HepG2 (cell line): Measurements from ENCODE around the gene DRC7. TPM values are rescaled to one million over a fixed set of nuclear protein-coding genes. Genes with fewer than 3 reads are reported as not detected.

Source experiments
- ATAC-seq: fragments of 200-7000 bp; cut with Tn5 transposase; 3 replicates; pipeline ENCODE4 v1.9.1; 2020; ENCODE audit warnings: mild to moderate bottlenecking, moderate library complexity
- BruUV-seq: library from RNA; stranded (reverse); fragments of 400-500 nt; replicated peaks from 2 replicates; lab custom pipeline; 2021; lab: Mats Ljungman, UMichigan
- CTCF ChIA-PET: fragments of 300-600 bp; formaldehyde crosslinking; extraction: SDS; loops from one replicate; lab custom pipeline; 2021; ENCODE audit warnings: low total read pairs, inconsistent platforms, low intra/inter-chr PET ratio; lab: Yijun Ruan, JAX
- POLR2A ChIA-PET: fragments of 350-600 bp; sonication (Branson Sonifier 250); formaldehyde crosslinking; loops from one replicate; lab custom pipeline; 2020; ENCODE audit warnings: antibody characterized with exemption, inconsistent platforms; lab: Yijun Ruan, JAX
- DNase-seq: peaks from one replicate; pipeline ENCODE4 v3.0.0-alpha.2; 2015; ENCODE audit warnings: low spot score
- FAIRE-seq: peaks from 3 replicates; lab custom pipeline; 2011; peaks lifted over from hg19 to GRCh38; lab: Jason Lieb, UNC
- H2AFZ ChIP-seq: one replicate; pipeline ENCODE4 v1.6.1; 2011; ENCODE audit warnings: low read length, inconsistent platforms
- H3K27ac ChIP-seq: fragments of 300-600 bp; 3 replicates; pipeline ENCODE4 v1.8.0; 2011; ENCODE audit warnings: mixed run types, mild to moderate bottlenecking, mixed read lengths, low read length, inconsistent platforms; ENCODE audit not compliant: insufficient read depth; ENCODE audit errors: extremely low read length
- H3K27me3 ChIP-seq, 2 experiments: fragments of 200-600 bp in 1 of 2; 2 replicates in 1 of 2; 3 replicates in 1 of 2; pipeline versions ENCODE4 v1.6.0 to v1.8.0; 2011; ENCODE audit warnings: low read length in 2 of 2, mild to moderate bottlenecking in 2 of 2, moderate library complexity in 2 of 2, inconsistent platforms in 1 of 2; ENCODE audit not compliant: insufficient read depth in 2 of 2, control insufficient read depth in 1 of 2
- H3K36me3 ChIP-seq, 2 experiments: fragments of 200-600 bp in 1 of 2; replicated peaks in 1 of 2; 2 replicates in 1 of 2; 3 replicates in 1 of 2; pipeline versions ENCODE4 v1.5.1 to v1.8.0; 2011; ENCODE audit warnings: low read length in 2 of 2, inconsistent platforms in 1 of 2; ENCODE audit not compliant: insufficient read depth in 2 of 2, control insufficient read depth in 1 of 2
- H3K4me1 ChIP-seq: 2 replicates; pipeline ENCODE4 v1.5.1; 2012; ENCODE audit warnings: low read length, inconsistent platforms; ENCODE audit not compliant: insufficient read depth
- H3K4me2 ChIP-seq: 2 replicates; pipeline ENCODE4 v1.6.0; 2011; ENCODE audit warnings: low read depth, low read length, inconsistent platforms
- H3K4me3 ChIP-seq, 3 experiments: fragments of 200-600 bp in 1 of 3; sonication (generic), shearing (Covaris generic) in 1 of 3; replicated peaks in 1 of 3; 2 replicates each; pipeline ENCODE4 v1.5.1; 2011 to 2016; ENCODE audit warnings: low read length in 3 of 3, inconsistent platforms in 2 of 3, low read depth in 2 of 3, mild to moderate bottlenecking in 2 of 3, control low read depth in 1 of 3, mixed read lengths in 1 of 3; ENCODE audit not compliant: insufficient read depth in 1 of 3
- H3K79me2 ChIP-seq: one replicate; pipeline ENCODE4 v1.6.1; 2011; ENCODE audit warnings: low read length, inconsistent platforms; ENCODE audit not compliant: insufficient read depth
- H3K9ac ChIP-seq: 2 replicates; pipeline ENCODE4 v1.6.0; 2011; ENCODE audit warnings: mild to moderate bottlenecking, low read depth, low read length, inconsistent platforms; ENCODE audit not compliant: insufficient read depth
- H3K9me3 ChIP-seq: 2 replicates; pipeline ENCODE4 v1.5.1; 2012; ENCODE audit warnings: mild to moderate bottlenecking, low read length
- H4K20me1 ChIP-seq: 2 replicates; pipeline ENCODE4 v1.6.0; 2011; ENCODE audit warnings: inconsistent platforms, mild to moderate bottlenecking, low read length, moderate library complexity; ENCODE audit not compliant: insufficient read depth
- CAMTA2 ChIP-seq: sonication (generic); formaldehyde crosslinking; IDR thresholded peaks from 2 replicates; pipeline ENCODE4 v1.4.0; 2020; ENCODE audit warnings: mild to moderate bottlenecking, missing genetic modification reagents, borderline replicate concordance
- KDM2A ChIP-seq: sonication (generic); formaldehyde crosslinking; IDR thresholded peaks from 2 replicates; pipeline ENCODE4 v1.4.0; 2020; ENCODE audit warnings: low read depth, missing genetic modification reagents, borderline replicate concordance
- NR2F1 ChIP-seq, 2 experiments: fragments of 450-650 bp in 1 of 2; formaldehyde crosslinking in 1 of 2; IDR thresholded peaks; 2 replicates each; pipeline versions ENCODE4 v1.5.0 to v1.6.1; 2016 to 2020; ENCODE audit warnings: mild to moderate bottlenecking in 1 of 2, missing compliant biosample characterization in 1 of 2, missing genetic modification reagents in 1 of 2, moderate library complexity in 1 of 2
- SMC3 ChIP-seq: IDR thresholded peaks from 2 replicates; pipeline ENCODE4 v1.6.1; 2011; ENCODE audit warnings: low read length, improper control_type of control experiment
- SP2 ChIP-seq: sonication (generic); formaldehyde crosslinking; IDR thresholded peaks from 2 replicates; pipeline ENCODE4 v1.5.1; 2020; ENCODE audit warnings: mild to moderate bottlenecking, missing genetic modification reagents
- STAG1 ChIP-seq: sonication (generic); formaldehyde crosslinking; IDR thresholded peaks from 2 replicates; pipeline ENCODE4 v1.4.0; 2020; ENCODE audit warnings: missing genetic modification reagents
- STAT5B ChIP-seq: sonication (generic); formaldehyde crosslinking; IDR thresholded peaks from 2 replicates; pipeline ENCODE4 v1.4.0; 2020; ENCODE audit warnings: missing genetic modification reagents
- WGBS: methylation state at CpG from one replicate; pipeline ENCODE4 v1.1.6; 2017; ENCODE audit warnings: low lambda C conversion rate; 5-methylcytosine and 5-hydroxymethylcytosine counted together
- in situ Hi-C: cut with HindIII; loops from 2 replicates; pipeline ENCODE4 v1.10.0; 2017; ENCODE audit warnings: low pct_unique_long_range_greater_than_20kb; ENCODE audit not compliant: extremely low pct_ligation_motif_present
- intact Hi-C: fragments of 100-400 bp; cut with micrococcal nuclease; formaldehyde crosslinking; loops from one replicate; pipeline ENCODE4 v1.10.0; 2022; ENCODE audit not compliant: unreplicated experiment
- polyA plus RNA-seq, 8 experiments: library from polyadenylated mRNA; depleted of rRNA in 3 of 8; stranded (reverse) in 7 of 8; unstranded in 1 of 8; fragments of >200 nt; fragmentation: Illumina TruSeq in 4 of 8; extraction: Trizol in 4 of 8; gene quantifications; 2 replicates each; pipeline versions ENCODE4 v1.2.1 to v1.2.3, GENCODE V29; 2011 to 2016; ENCODE audit warnings: low read depth in 4 of 8, missing spikeins in 1 of 8, mixed read lengths in 1 of 8; ENCODE audit not compliant: insufficient read depth in 1 of 8
- total RNA-seq, 5 experiments: library from RNA; depleted of rRNA; stranded (reverse); fragments of >200 nt; fragmentation: Illumina TruSeq; extraction: Trizol; gene quantifications; 2 replicates each; pipeline ENCODE4 v1.2.3, GENCODE V29; 2016; ENCODE audit warnings: low read depth in 1 of 5
- TF ChIP-seq, protein P1 (sequence below): sonication (generic); formaldehyde crosslinking; IDR thresholded peaks from 2 replicates; pipeline ENCODE4 v1.5.0; 2020; ENCODE audit warnings: mild to moderate bottlenecking, missing genetic modification reagents, moderate library complexity

The DRC7 gene
- total and polyA plus RNA-seq, 2 of the 13 experiments (the other 11 are each of a cell fraction or from before 2014, with no cell fraction given), result 2.7 to 3.4 TPM

GRCh38 chr16:57663917-57664661, 30.5 kb upstream of the DRC7 start:
- H3K9me3 ChIP-seq, result no peaks in the 10 kb centered on the region
- H3K4me2 ChIP-seq, result no peak overlapping the region
- BruUV-seq, result no TSS peak
- no peaks in the 10 kb centered on the region for H3K36me3 ChIP-seq
- in situ Hi-C loops, result no loop called here
- H3K4me3 ChIP-seq, result no peak overlapping the region
- FAIRE-seq, result no peak
- no peak overlapping the region for H2AFZ ChIP-seq
- H3K4me1 ChIP-seq, result peaks cover 68% of the 10 kb centered on the region
- no peak overlapping the region for H3K27ac ChIP-seq
- ATAC-seq, result peak; percentile 6; the same call in 2 of the 3 replicates
- H3K79me2 ChIP-seq, result no peaks in the 10 kb centered on the region
- CTCF ChIA-PET, result interaction anchor here (2.6 kb wide), 1 partner anchor 16 kb away, joined by 8 read pairs; no protein-coding TSS in a partner anchor
- peak; percentile 12; the same call in 1 of the 2 replicates for TF ChIP-seq SMC3
- TF ChIP-seq STAG1 (CRISPR knock-in tag), result peak; percentile 62
- no peak for TF ChIP-seq CAMTA2 (CRISPR knock-in tag)
- TF ChIP-seq, protein P1, sequence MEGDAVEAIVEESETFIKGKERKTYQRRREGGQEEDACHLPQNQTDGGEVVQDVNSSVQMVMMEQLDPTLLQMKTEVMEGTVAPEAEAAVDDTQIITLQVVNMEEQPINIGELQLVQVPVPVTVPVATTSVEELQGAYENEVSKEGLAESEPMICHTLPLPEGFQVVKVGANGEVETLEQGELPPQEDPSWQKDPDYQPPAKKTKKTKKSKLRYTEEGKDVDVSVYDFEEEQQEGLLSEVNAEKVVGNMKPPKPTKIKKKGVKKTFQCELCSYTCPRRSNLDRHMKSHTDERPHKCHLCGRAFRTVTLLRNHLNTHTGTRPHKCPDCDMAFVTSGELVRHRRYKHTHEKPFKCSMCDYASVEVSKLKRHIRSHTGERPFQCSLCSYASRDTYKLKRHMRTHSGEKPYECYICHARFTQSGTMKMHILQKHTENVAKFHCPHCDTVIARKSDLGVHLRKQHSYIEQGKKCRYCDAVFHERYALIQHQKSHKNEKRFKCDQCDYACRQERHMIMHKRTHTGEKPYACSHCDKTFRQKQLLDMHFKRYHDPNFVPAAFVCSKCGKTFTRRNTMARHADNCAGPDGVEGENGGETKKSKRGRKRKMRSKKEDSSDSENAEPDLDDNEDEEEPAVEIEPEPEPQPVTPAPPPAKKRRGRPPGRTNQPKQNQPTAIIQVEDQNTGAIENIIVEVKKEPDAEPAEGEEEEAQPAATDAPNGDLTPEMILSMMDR (CRISPR knock-in tag), result peak; percentile 38
- DNase-seq, result peak; percentile 38
- H3K9ac ChIP-seq, result no peak overlapping the region
- POLR2A ChIA-PET, result interaction anchor here (1.0 kb wide), 2 partner anchors 40 to 73 kb away, joined by 3 to 4 read pairs; no protein-coding TSS in a partner anchor
- H4K20me1 ChIP-seq, result no peaks in the 10 kb centered on the region
- H3K27me3 ChIP-seq, result no peaks in the 10 kb centered on the region
- intact Hi-C loops, result no loop called here
- WGBS, result 90% methylated on average over 15 of the region's 15 CpGs

- H3K9ac ChIP-seq, result no peak overlapping the region
- DNase-seq (no peak), ATAC-seq (no peak), FAIRE-seq (no peak)
- no peak for TF ChIP-seq NR2F1 (CRISPR knock-in tag; IDR thresholded peaks at IDR 0.05)
- no peak for TF ChIP-seq STAT5B (CRISPR knock-in tag)
- TF ChIP-seq SP2 (CRISPR knock-in tag), result no peak
- no peak for TF ChIP-seq KDM2A (CRISPR knock-in tag)
- no peaks in the 10 kb centered on the region for H3K9me3 ChIP-seq
- H3K36me3 ChIP-seq, result no peaks in the 10 kb centered on the region
- no peak overlapping the region for H3K4me2 ChIP-seq
- no peaks in the 10 kb centered on the region for H3K27me3 ChIP-seq
- no peaks in the 10 kb centered on the region for H4K20me1 ChIP-seq
- no peak overlapping the region for H3K27ac ChIP-seq
- WGBS, result 88% methylated on average over 6 of the region's 6 CpGs
- H3K4me3 ChIP-seq, result no peak overlapping the region
- no TSS peak for BruUV-seq
- no peaks in the 10 kb centered on the region for H3K79me2 ChIP-seq
- in situ Hi-C loops, result loop anchor here (5.0 kb wide), 1 partner anchor 53 kb away; no protein-coding TSS in a partner anchor
- no peak overlapping the region for H2AFZ ChIP-seq
- ChIA-PET CTCF (interaction anchor here (2.6 kb wide), 1 partner anchor 16 kb away, joined by 8 read pairs; no protein-coding TSS in a partner anchor), POLR2A (interaction anchor here (1.0 kb wide), 2 partner anchors 39 to 72 kb away, joined by 3 to 4 read pairs; no protein-coding TSS in a partner anchor)
- peaks cover 73% of the 10 kb centered on the region for H3K4me1 ChIP-seq
- intact Hi-C loops, result no loop called here
Observed at GRCh38 chr16:57664662-57665025, 30.0 kb upstream of the DRC7 start.
